HG03066 (cell line): Measurements from ENCODE around the gene RAD9B.

Experiments
- ATAC-seq: cut with Tn5 transposase; IDR thresholded peaks from one replicate; pipeline ENCODE4 v1.9.1; 2021; ENCODE audit warnings: low read depth; ENCODE audit not compliant: unreplicated experiment

RAD9B gene

DNA sequence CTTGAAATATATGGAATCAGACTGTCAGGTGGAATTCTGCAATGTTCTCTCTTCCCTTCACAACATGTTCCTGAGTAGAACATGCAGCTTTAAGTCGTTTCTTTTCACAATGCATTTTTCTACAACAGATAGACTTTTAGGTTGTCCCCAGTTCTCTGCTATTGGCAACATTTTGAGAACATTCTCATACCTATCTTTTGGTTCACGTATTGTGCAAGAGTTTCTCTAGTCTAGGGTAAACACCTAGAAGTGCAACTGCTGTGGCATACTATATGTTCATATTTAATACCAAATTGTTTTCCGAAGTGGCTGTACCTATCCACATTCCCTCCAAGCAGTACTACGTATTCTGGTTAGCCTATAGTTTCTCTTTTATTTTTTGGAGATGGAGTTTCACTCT, 48.9 kb downstream of the RAD9B start:
- ATAC-seq = no peak
